ENCODE data around the gene GTF2H4. TPM values are rescaled to one million over a fixed set of nuclear protein-coding genes. Genes with fewer than 3 reads are reported as not detected.
"Not testable (repeated sequence)": the region's sequence is repeated elsewhere in the genome, so short reads cannot be mapped to it uniquely, and the experiment has no call there.

The GTF2H4 gene
- total and polyA plus RNA-seq, 2 of the 8 experiments (the other 6 are each of a cell fraction or from before 2014, with no cell fraction given) = 42.3 to 53.4 TPM

- CTCF ChIA-PET (ENCODE audit: partially characterized antibody) = interaction anchor here (0.7 to 16.0 kb wide), 7 partner anchors 11 to 156 kb away, joined by 3 to 285 read pairs (median 10); partner anchors contain the start of genes MUCL3 and VARS2
- H3K27ac ChIP-seq (ENCODE audit: low read depth, low read length); DNase-seq (ENCODE audit: low read depth in 1 of 2, low spot score in 2 of 2); H2BK15ac ChIP-seq (ENCODE audit: low read length); H4K91ac ChIP-seq (replicated peaks; ENCODE audit: insufficient read length, low read length); H2BK12ac ChIP-seq (ENCODE audit: low read depth, low read length); H3K27me3 ChIP-seq (replicated peaks in 1 of 4; ENCODE audit: control insufficient read depth in 3 of 4, extremely low read depth in 1 of 4, insufficient read depth in 3 of 4, low read length in 3 of 4); H3K23ac ChIP-seq (ENCODE audit: insufficient read length); H2AK5ac ChIP-seq (ENCODE audit: low read depth, low read length); H3K18ac ChIP-seq (ENCODE audit: extremely low read depth, low read length); H3K23me2 ChIP-seq (ENCODE audit: low read depth, low read length); H3K79me2 ChIP-seq (ENCODE audit: control insufficient read depth in 1 of 2, insufficient read depth in 2 of 2, low read length in 2 of 2); H3K9me3 ChIP-seq (ENCODE audit: insufficient read depth in 2 of 2, low read depth in 1 of 2, low read length in 1 of 2); FAIRE-seq; H3K4me3 ChIP-seq (ENCODE audit: extremely low read depth in 1 of 4, insufficient read depth in 2 of 4, low read depth in 3 of 4, low read length in 4 of 4); H3K4me1 ChIP-seq (replicated peaks in 1 of 4; ENCODE audit: control insufficient read depth in 3 of 4, insufficient read depth in 4 of 4, low read length in 3 of 4); H2BK120ac ChIP-seq (replicated peaks; ENCODE audit: low read depth, low read length); H3K9ac ChIP-seq (replicated peaks in 1 of 4; ENCODE audit: extremely low read depth in 1 of 4, low read depth in 3 of 4, low read length in 3 of 4); H2BK20ac ChIP-seq (ENCODE audit: low read length); H3K14ac ChIP-seq (ENCODE audit: insufficient read length); H2BK5ac ChIP-seq (ENCODE audit: low read depth, low read length); H4K8ac ChIP-seq (ENCODE audit: extremely low read depth, insufficient read depth, low read length); H3K79me1 ChIP-seq (ENCODE audit: low read depth, low read length); H3K56ac ChIP-seq (replicated peaks; ENCODE audit: insufficient read length, low read depth, low read length); H4K20me1 ChIP-seq (replicated peaks in 1 of 2; ENCODE audit: control insufficient read depth in 1 of 2, insufficient read depth in 2 of 2, low read length in 2 of 2); H2AFZ ChIP-seq (ENCODE audit: low read length); H4K5ac ChIP-seq (ENCODE audit: insufficient read length, low read depth, low read length); H3K4ac ChIP-seq (replicated peaks; ENCODE audit: insufficient read length, low read depth, low read length); H3K4me2 ChIP-seq (ENCODE audit: insufficient read depth in 1 of 2, low read depth in 2 of 2, low read length in 2 of 2): not testable (repeated sequence)
- 88% methylated on average over 2 of the region's 3 CpGs; no CpG with 5 or more reads in 1 of the 2 experiments for WGBS, 2 experiments (ENCODE audit: extremely low coverage in 1 of 2, insufficient coverage in 1 of 2, insufficient read length in 1 of 2, insufficient replicate concordance in 2 of 2, low coverage in 1 of 2, low lambda C conversion rate in 2 of 2, missing lambda C conversion rate in 1 of 2)
- H3K36me3 ChIP-seq (ENCODE audit: control insufficient read depth in 2 of 4, insufficient read depth in 4 of 4, low read length in 3 of 4) = peaks cover 3 to 27% (median 14%) of the 10 kb centered on the region in 4 experiments; a peak in 7 of 8 replicates
- POLR2A ChIA-PET (ENCODE audit: partially characterized antibody) = interaction anchor here (0.8 to 3.6 kb wide), 2 partner anchors 11 to 45 kb away, joined by 3 to 22 read pairs; partner anchors contain the start of gene VARS2
Measured at GRCh38 chr6:30927080-30927479, 19.1 kb downstream of the GTF2H4 start.

Data from H1 (cell line).